GM21576 (cell line): ENCODE measurements around the gene EIF3A.
"Not testable (repeated sequence)": the region's sequence is repeated elsewhere in the genome, so short reads cannot be mapped to it uniquely, and the experiment has no call there.

Experiments used
- ATAC-seq: cut with Tn5 transposase; IDR thresholded peaks from one replicate; pipeline ENCODE4 v1.9.1; 2021; ENCODE audit warnings: mild to moderate bottlenecking, moderate library complexity; ENCODE audit not compliant: unreplicated experiment

EIF3A gene

GRCh38 chr10:119103241-119103902 lies 22.8 kb upstream of the EIF3A start:
- no peak for ATAC-seq

GRCh38 chr10:119101366-119102098 lies 20.9 kb upstream of the EIF3A start:
- ATAC-seq, result no peak

GRCh38 chr10:119100434-119101238 lies 20.0 kb upstream of the EIF3A start:
- ATAC-seq, result no peak

- ATAC-seq, result no peak
Measured at GRCh38 chr10:119098576-119098975, 18.0 kb upstream of the EIF3A start.

GRCh38 chr10:119096641-119097415 lies 16.2 kb upstream of the EIF3A start:
- not testable (repeated sequence) for ATAC-seq

- ATAC-seq, result no peak
Measured at GRCh38 chr10:119095640-119096039, 15.0 kb upstream of the EIF3A start.

GRCh38 chr10:119090968-119091367 lies 10.4 kb upstream of the EIF3A start:
- no peak for ATAC-seq

- ATAC-seq, result no peak
Measured at GRCh38 chr10:119090026-119090795, 9.6 kb upstream of the EIF3A start.

GRCh38 chr10:119087271-119087882 lies 6.8 kb upstream of the EIF3A start:
- no peak for ATAC-seq

- ATAC-seq, result no peak
Measured at GRCh38 chr10:119084896-119085295, 4.3 kb upstream of the EIF3A start.

- ATAC-seq, result peak; percentile 63
Measured at GRCh38 chr10:119079599-119080520, 757 bp downstream of the EIF3A start.

- no peak for ATAC-seq
Measured at GRCh38 chr10:119078422-119079179, 2.0 kb downstream of the EIF3A start.

GRCh38 chr10:119073584-119073983 lies 7.0 kb downstream of the EIF3A start:
- ATAC-seq, result no peak

GRCh38 chr10:119070395-119071165 lies 10.0 kb downstream of the EIF3A start:
- no peak for ATAC-seq

GRCh38 chr10:119061926-119062325 lies 18.7 kb downstream of the EIF3A start:
- no peak for ATAC-seq

GRCh38 chr10:119061352-119061751 lies 19.3 kb downstream of the EIF3A start:
- no peak for ATAC-seq

- ATAC-seq, result no peak
Measured at GRCh38 chr10:119060107-119060506, 20.5 kb downstream of the EIF3A start.
